ENCODE measurements around the gene TRPC4.
"Not testable (repeated sequence)": the region's sequence is repeated elsewhere in the genome, so short reads cannot be mapped to it uniquely, and the experiment has no call there.

TRPC4 gene

GRCh38 chr13:37833411-37833810, 36.2 kb downstream of the TRPC4 start:
- DNase-seq (ENCODE audit: low read depth in 2 of 2): no peak

- DNase-seq (ENCODE audit: low read depth in 2 of 2): no peak
Observed at GRCh38 chr13:37816276-37816675, 53.3 kb downstream of the TRPC4 start.

- DNase-seq (ENCODE audit: low read depth in 2 of 2): no peak
Observed at GRCh38 chr13:37811441-37811840, 58.1 kb downstream of the TRPC4 start.

GRCh38 chr13:37806666-37807065, 62.9 kb downstream of the TRPC4 start:
- DNase-seq (ENCODE audit: low read depth in 2 of 2): no peak

GRCh38 chr13:37797631-37798030, 71.9 kb downstream of the TRPC4 start:
- peak; percentile 34 to 36 for DNase-seq (ENCODE audit: low read depth in 2 of 2)

- not testable (repeated sequence) for DNase-seq (ENCODE audit: low read depth in 2 of 2)
Observed at GRCh38 chr13:37796795-37797194, 72.8 kb downstream of the TRPC4 start.

- DNase-seq (ENCODE audit: low read depth in 2 of 2): no peak
Observed at GRCh38 chr13:37795326-37795725, 74.2 kb downstream of the TRPC4 start.

GRCh38 chr13:37791699-37792098, 77.9 kb downstream of the TRPC4 start:
- no peak for DNase-seq (ENCODE audit: low read depth in 2 of 2)

- no peak for DNase-seq (ENCODE audit: low read depth in 2 of 2)
Observed at GRCh38 chr13:37788346-37788745, 81.2 kb downstream of the TRPC4 start.

- DNase-seq (ENCODE audit: low read depth in 2 of 2): no peak
Observed at GRCh38 chr13:37777676-37778075, 91.9 kb downstream of the TRPC4 start.

GRCh38 chr13:37775871-37776270, 93.7 kb downstream of the TRPC4 start:
- no peak for DNase-seq (ENCODE audit: low read depth in 2 of 2)

- DNase-seq (ENCODE audit: low read depth in 2 of 2): no peak
Observed at GRCh38 chr13:37772644-37773043, 96.9 kb downstream of the TRPC4 start.

- DNase-seq (ENCODE audit: low read depth in 2 of 2): no peak
Observed at GRCh38 chr13:37769545-37769944, 100.0 kb downstream of the TRPC4 start.

- DNase-seq (ENCODE audit: low read depth in 2 of 2): no peak
Observed at GRCh38 chr13:37769078-37769477, 100.5 kb downstream of the TRPC4 start.

GRCh38 chr13:37766502-37766901, 103.1 kb downstream of the TRPC4 start:
- no peak for DNase-seq (ENCODE audit: low read depth in 2 of 2)

GRCh38 chr13:37755349-37755748, 114.2 kb downstream of the TRPC4 start:
- DNase-seq (ENCODE audit: low read depth in 2 of 2): no peak

GRCh38 chr13:37753776-37754175, 115.8 kb downstream of the TRPC4 start:
- DNase-seq (ENCODE audit: low read depth in 2 of 2): no peak

GRCh38 chr13:37752146-37752545, 117.4 kb downstream of the TRPC4 start:
- no peak for DNase-seq (ENCODE audit: low read depth in 2 of 2)

- DNase-seq (ENCODE audit: low read depth in 2 of 2): no peak
Observed at GRCh38 chr13:37751025-37751424, 118.5 kb downstream of the TRPC4 start.

- DNase-seq (ENCODE audit: low read depth in 2 of 2): no peak
Observed at GRCh38 chr13:37748913-37749312, 120.7 kb downstream of the TRPC4 start.

GRCh38 chr13:37747071-37747612, 122.4 kb downstream of the TRPC4 start:
- peak; percentile 67 to 71 for DNase-seq (ENCODE audit: low read depth in 2 of 2)

GRCh38 chr13:37741536-37741935, 128.0 kb downstream of the TRPC4 start:
- no peak for DNase-seq (ENCODE audit: low read depth in 2 of 2)

- no peak for DNase-seq (ENCODE audit: low read depth in 2 of 2)
Observed at GRCh38 chr13:37736045-37736444, 133.5 kb downstream of the TRPC4 start.

- DNase-seq (ENCODE audit: low read depth in 2 of 2): no peak
Observed at GRCh38 chr13:37735293-37735692, 134.3 kb downstream of the TRPC4 start.

Measured in fibroblast of skin of left quadriceps (primary cell).